Adrenal gland (tissue), 12 donors: ENCODE measurements around the gene TDRD3. TPM values are rescaled to one million over a fixed set of nuclear protein-coding genes. Genes with fewer than 3 reads are reported as not detected.

Source experiments
- DNase-seq, 7 donors: peaks; one replicate each; pipeline ENCODE4 v3.0.0-alpha.2; 2019 to 2020
- H3K27ac ChIP-seq, 5 donors: fragments of 200-600 bp; sonication (generic) in 4 of 5; 1 replicate in 3 of 5; 2 replicates in 2 of 5; pipeline versions ENCODE4 v1.5.1 to v1.8.0; 2016 to 2020; ENCODE audit warnings: mild to moderate bottlenecking in 1 of 5
- H3K27me3 ChIP-seq: fragments of 200-600 bp; 2 replicates; pipeline ENCODE4 v1.8.0; 2021
- H3K36me3 ChIP-seq, 2 donors: fragments of 200-600 bp; replicated peaks in 1 of 2; 1 replicate in 1 of 2; 2 replicates in 1 of 2; pipeline versions ENCODE4 v1.5.1 to v1.8.0; 2018 to 2022
- H3K4me1 ChIP-seq, 2 donors: fragments of 200-600 bp; replicated peaks in 1 of 2; 1 replicate in 1 of 2; 2 replicates in 1 of 2; pipeline versions ENCODE4 v1.5.1 to v1.8.0; 2018 to 2021
- H3K4me3 ChIP-seq, 4 donors: fragments of 200-600 bp; sonication (generic) in 3 of 4; one replicate each; pipeline ENCODE4 v1.5.1; 2016 to 2018
- H3K9me3 ChIP-seq, 3 donors: fragments of 200-600 bp; sonication (generic) in 1 of 3; replicated peaks in 1 of 3; 1 replicate in 2 of 3; 2 replicates in 1 of 3; pipeline versions ENCODE4 v1.5.1 to v1.8.0; 2016 to 2021
- POLR2A ChIP-seq, 2 donors: fragments of 450-650 bp; IDR thresholded peaks; one replicate each; pipeline ENCODE4 v1.6.1; 2017; ENCODE audit warnings: antibody characterized with exemption in 2 of 2, mild to moderate bottlenecking in 2 of 2, moderate library complexity in 1 of 2
- WGBS, 4 donors: extraction: QIAGEN DNeasy Blood & Tissue Kit in 2 of 4; methylation state at CpG; one replicate each; pipeline versions ENCODE4 v1.1.5 to v1.1.7; 2013 to 2017; 5-methylcytosine and 5-hydroxymethylcytosine counted together
- intact Hi-C, 2 donors: fragments of 100-400 bp; cut with DNase I; formaldehyde crosslinking; loops; one replicate each; pipeline versions ENCODE4 v1.14.1 to v1.15.0; 2022 to 2023
- polyA plus RNA-seq, 3 donors: library from polyadenylated mRNA; stranded (reverse); fragments of 200-250 nt in 2 of 3; fragments of 350-450 nt in 1 of 3; fragmentation: Illumina TruSeq in 1 of 3; extraction: RNeasy Lipid Tissue Mini Kit (QIAGEN cat#74804) in 1 of 3; gene quantifications; one replicate each; pipeline ENCODE4 v1.2.3, GENCODE V29; 2013 to 2014
- total RNA-seq, 9 donors: library from RNA; depleted of rRNA in 4 of 9; stranded (reverse); fragments of >200 nt in 4 of 9; fragments of 120-200 nt in 1 of 9; fragmentation: NEBNext Ultra II Directional in 1 of 9; extraction: Animal tissue kit (Norgen Biotek cat#: 25700) in 1 of 9; gene quantifications; one replicate each; pipeline versions ENCODE4 v1.1.0 to v1.2.4, GENCODE V29; 2013 to 2023
- TF ChIP-seq, protein P1 (sequence below), 6 experiments: fragments of 450-650 bp in 4 of 6; fragments of 200-600 bp in 2 of 6; sonication (generic) in 1 of 6; IDR thresholded peaks; 1 replicate in 5 of 6; 2 replicates in 1 of 6; pipeline versions ENCODE4 v1.5.1 to v1.8.0; 2016 to 2021; ENCODE audit warnings: antibody characterized with exemption in 6 of 6, mild to moderate bottlenecking in 2 of 6, moderate library complexity in 1 of 6
- donor health status: healthy with polysubstance abuse.
- donor health status: Bipolar disorder and iron deficiency.
- donor health status: DM: yes; HTN: yes; CAD: no.
- donor health status: DM: no; HTN: no; CAD: no.
- donor health status: DM: no; HTN: no; CAD: no.
- donor health status: DM: yes; HTN: yes; CAD: no.

Gene TDRD3
- total and polyA plus RNA-seq, 12 donors: 6.6 to 30.5 (median 21.6) TPM

- WGBS, 4 donors: 97 to 100% (median 98%) methylated on average over 1 of the region's 1 CpG
- Histone ChIP-seq H3K27me3 (no peaks in the 10 kb centered on the region), H3K4me3 (no peak overlapping the region), H3K36me3 (no peaks in the 10 kb centered on the region), H3K4me1 (no peaks in the 10 kb centered on the region), H3K27ac (no peak overlapping the region), H3K9me3 (no peaks in the 10 kb centered on the region)
- TF ChIP-seq, protein P1, sequence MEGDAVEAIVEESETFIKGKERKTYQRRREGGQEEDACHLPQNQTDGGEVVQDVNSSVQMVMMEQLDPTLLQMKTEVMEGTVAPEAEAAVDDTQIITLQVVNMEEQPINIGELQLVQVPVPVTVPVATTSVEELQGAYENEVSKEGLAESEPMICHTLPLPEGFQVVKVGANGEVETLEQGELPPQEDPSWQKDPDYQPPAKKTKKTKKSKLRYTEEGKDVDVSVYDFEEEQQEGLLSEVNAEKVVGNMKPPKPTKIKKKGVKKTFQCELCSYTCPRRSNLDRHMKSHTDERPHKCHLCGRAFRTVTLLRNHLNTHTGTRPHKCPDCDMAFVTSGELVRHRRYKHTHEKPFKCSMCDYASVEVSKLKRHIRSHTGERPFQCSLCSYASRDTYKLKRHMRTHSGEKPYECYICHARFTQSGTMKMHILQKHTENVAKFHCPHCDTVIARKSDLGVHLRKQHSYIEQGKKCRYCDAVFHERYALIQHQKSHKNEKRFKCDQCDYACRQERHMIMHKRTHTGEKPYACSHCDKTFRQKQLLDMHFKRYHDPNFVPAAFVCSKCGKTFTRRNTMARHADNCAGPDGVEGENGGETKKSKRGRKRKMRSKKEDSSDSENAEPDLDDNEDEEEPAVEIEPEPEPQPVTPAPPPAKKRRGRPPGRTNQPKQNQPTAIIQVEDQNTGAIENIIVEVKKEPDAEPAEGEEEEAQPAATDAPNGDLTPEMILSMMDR (IDR thresholded peaks at IDR 0.05): no peak
- TF ChIP-seq POLR2A (IDR thresholded peaks at IDR 0.05): no peak
- intact Hi-C loops: no loop called here
- DNase-seq: no peak
Measured at GRCh38 chr13:60514891-60515290, 117.9 kb downstream of the TDRD3 start.

DNA sequence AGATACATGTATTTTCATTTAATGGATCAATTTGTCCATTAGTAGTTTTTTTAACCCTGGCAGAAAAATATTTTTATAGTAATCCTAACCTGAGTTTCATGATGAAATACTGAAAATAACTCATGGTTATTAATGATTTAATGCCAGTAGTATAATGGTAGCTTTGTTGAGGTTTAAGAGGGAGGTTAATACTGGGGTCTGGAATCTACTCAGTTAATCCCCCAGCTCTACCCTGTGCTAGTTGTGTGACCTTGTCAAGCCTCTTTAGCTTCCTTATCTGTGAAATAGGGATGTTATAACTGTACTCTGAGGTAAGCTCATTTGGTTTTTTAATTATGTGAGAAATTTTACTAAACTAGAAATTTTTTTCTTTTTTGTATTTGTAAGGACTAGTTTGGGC is 122.5 kb downstream of the TDRD3 start:
- no peaks in the 10 kb centered on the region for H3K36me3 ChIP-seq
- intact Hi-C loops: no loop called here
- DNase-seq: no peak
- no peaks in the 10 kb centered on the region for H3K4me1 ChIP-seq
- H3K9me3 ChIP-seq: no peaks in the 10 kb centered on the region
- no peak overlapping the region for H3K27ac ChIP-seq
- H3K27me3 ChIP-seq: no peaks in the 10 kb centered on the region
- no peak overlapping the region for H3K4me3 ChIP-seq
- no peak for TF ChIP-seq POLR2A (IDR thresholded peaks at IDR 0.05)
- TF ChIP-seq, protein P1 (IDR thresholded peaks at IDR 0.05): no peak

GRCh38 chr13:60520902-60521569 is 124.0 kb downstream of the TDRD3 start:
- Histone ChIP-seq H3K9me3 (no peaks in the 10 kb centered on the region), H3K27me3 (no peaks in the 10 kb centered on the region), H3K36me3 (no peaks in the 10 kb centered on the region), H3K4me1 (no peaks in the 10 kb centered on the region), H3K27ac (no peak overlapping the region), H3K4me3 (no peak overlapping the region)
- TF ChIP-seq, protein P1 (IDR thresholded peaks at IDR 0.05): no peak
- no peak for TF ChIP-seq POLR2A (IDR thresholded peaks at IDR 0.05)
- 94 to 96% (median 95%) methylated on average over 4 of the region's 4 CpGs for WGBS, 4 donors
- no peak for DNase-seq
- intact Hi-C loops: no loop called here

- H3K9me3 ChIP-seq: no peaks in the 10 kb centered on the region
- 50 to 64% (median 61%) methylated on average over 1 of the region's 1 CpG for WGBS, 4 donors
- H3K36me3 ChIP-seq: no peaks in the 10 kb centered on the region
- H3K4me1 ChIP-seq: no peaks in the 10 kb centered on the region
- no peaks in the 10 kb centered on the region for H3K27me3 ChIP-seq
- no peak for DNase-seq
- TF ChIP-seq, protein P1 (IDR thresholded peaks at IDR 0.05): no peak
- no peak for TF ChIP-seq POLR2A (IDR thresholded peaks at IDR 0.05)
- intact Hi-C loops: no loop called here
- no peak overlapping the region for H3K27ac ChIP-seq
- H3K4me3 ChIP-seq: no peak overlapping the region
Measured at GRCh38 chr13:60538566-60538965, 141.5 kb downstream of the TDRD3 start.
